ENCODE measurements around the gene CMBL.

DNA sequence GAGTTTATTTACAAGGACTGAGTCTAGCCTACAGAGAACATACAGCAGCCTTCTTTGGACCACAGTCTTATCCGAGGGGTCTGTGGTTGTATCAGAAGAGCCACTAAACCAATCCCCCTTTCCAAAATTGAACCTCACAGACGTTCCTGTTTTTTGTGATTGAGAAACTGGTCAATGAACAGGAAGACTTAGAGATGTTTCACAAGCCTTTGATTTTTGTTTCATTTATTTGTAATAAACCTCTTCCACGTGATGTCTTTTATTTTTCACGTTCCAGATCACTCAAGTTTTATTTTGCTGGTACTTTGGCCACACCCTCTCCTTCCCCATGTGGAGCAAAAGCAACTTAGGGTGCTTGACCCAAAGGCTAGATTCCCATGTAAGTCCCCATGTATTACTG is 41.6 kb downstream of the CMBL start:
- no peak for TF ChIP-seq POLR2AphosphoS5 (IDR thresholded peaks at IDR 0.05; ENCODE audit: low read depth, low read length)
- no peak for TF ChIP-seq TAF1 (IDR thresholded peaks at IDR 0.05; ENCODE audit: borderline replicate concordance, low read depth, low read length)

Measured in GM12892 (cell line).